HG02571 (cell line): ENCODE data around the gene PNP.

ENCODE experiments used
- ATAC-seq: cut with Tn5 transposase; IDR thresholded peaks from one replicate; pipeline ENCODE4 v1.9.1; 2021; ENCODE audit warnings: mild to moderate bottlenecking, moderate library complexity; ENCODE audit not compliant: unreplicated experiment

PNP gene

DNA sequence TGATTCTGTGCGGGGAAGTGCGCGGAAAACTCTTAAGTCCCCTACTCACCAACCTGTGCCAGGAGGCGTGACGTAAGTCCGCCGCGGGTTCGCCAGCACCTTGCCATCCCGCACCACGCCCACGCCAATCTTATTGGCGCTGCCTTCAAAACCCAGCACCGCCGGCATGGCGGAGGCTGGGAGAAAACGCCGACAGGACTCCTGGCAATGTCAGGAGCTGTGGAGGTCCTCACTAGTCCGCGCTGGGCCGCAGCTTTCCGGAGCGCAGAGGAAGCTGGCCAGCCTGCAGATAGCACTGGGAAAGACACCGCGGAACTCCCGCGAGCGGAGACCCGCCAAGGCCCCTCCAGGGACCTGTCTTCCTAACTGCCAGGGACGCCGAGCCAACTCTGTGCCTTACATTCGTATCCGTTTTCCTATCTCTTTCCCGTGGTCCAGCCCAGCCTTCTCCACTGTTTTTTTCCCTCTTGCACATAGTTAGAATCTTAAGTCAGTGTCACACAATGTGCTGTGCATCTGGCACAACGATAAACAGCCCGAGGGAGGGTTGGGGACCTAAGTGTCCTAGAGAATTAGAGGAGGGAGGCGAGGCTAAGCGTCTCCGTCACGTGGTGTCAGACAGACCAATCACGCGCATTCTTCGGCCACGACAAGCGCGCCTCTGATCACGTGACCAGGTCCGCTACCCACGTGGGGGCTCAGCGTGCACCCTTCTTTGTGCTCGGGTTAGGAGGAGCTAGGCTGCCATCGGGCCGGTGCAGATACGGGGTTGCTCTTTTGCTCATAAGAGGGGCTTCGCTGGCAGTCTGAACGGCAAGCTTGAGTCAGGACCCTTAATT is 14.5 kb upstream of the PNP start, which contains the start of the genes APEX1 and OSGEP:
TSS of gene APEX1 (plus strand) at position 711 of the 839 bp plus-strand sequence. CDS start 420 bp downstream, outside the sequence.
TSS of gene OSGEP (minus strand) at position 297 of the 839 bp plus-strand sequence. CDS start at position 168, 129 bp downstream.
- ATAC-seq = peak; percentile 87

DNA sequence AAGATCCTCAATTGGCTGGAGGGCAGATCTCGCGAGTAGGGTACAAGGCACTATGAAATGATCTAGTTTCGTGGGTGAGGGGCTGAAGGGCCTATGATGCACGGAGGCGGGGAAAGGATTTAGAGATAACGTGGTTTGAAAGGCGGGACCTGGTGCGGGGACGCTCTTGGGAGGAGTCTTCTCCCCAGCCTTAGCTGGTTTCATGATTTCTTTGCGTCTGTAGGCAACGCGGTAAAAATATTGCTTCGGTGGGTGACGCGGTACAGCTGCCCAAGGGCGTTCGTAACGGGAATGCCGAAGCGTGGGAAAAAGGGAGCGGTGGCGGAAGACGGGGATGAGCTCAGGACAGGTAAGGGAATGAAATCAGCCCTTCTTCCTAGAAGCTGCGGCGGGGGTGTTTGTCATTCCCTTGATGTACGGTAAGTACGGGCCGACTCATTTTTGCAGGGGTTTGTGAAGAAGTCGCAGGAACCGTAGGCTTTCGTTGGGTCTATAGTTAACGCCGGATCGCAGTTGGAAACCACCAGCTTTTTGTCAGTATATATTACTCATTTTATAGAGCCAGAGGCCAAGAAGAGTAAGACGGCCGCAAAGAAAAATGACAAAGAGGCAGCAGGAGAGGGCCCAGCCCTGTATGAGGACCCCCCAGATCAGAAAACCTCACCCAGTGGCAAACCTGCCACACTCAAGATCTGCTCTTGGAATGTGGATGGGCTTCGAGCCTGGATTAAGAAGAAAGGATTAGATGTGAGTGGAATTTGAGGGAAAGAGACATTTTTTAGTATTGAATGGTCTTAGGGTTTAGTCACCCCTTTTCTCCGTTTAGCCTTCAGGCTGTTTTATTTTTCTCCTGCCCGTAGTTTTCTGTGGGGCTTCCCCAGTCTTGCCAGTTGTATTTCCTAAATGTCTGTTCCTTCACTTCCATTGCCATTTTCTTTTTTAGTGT is 13.6 kb upstream of the PNP start:
- peak; percentile 47 for ATAC-seq

DNA sequence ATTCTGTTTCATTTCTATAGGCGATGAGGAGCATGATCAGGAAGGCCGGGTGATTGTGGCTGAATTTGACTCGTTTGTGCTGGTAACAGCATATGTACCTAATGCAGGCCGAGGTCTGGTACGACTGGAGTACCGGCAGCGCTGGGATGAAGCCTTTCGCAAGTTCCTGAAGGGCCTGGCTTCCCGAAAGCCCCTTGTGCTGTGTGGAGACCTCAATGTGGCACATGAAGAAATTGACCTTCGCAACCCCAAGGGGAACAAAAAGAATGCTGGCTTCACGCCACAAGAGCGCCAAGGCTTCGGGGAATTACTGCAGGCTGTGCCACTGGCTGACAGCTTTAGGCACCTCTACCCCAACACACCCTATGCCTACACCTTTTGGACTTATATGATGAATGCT is 12.2 kb upstream of the PNP start:
- no peak for ATAC-seq

DNA sequence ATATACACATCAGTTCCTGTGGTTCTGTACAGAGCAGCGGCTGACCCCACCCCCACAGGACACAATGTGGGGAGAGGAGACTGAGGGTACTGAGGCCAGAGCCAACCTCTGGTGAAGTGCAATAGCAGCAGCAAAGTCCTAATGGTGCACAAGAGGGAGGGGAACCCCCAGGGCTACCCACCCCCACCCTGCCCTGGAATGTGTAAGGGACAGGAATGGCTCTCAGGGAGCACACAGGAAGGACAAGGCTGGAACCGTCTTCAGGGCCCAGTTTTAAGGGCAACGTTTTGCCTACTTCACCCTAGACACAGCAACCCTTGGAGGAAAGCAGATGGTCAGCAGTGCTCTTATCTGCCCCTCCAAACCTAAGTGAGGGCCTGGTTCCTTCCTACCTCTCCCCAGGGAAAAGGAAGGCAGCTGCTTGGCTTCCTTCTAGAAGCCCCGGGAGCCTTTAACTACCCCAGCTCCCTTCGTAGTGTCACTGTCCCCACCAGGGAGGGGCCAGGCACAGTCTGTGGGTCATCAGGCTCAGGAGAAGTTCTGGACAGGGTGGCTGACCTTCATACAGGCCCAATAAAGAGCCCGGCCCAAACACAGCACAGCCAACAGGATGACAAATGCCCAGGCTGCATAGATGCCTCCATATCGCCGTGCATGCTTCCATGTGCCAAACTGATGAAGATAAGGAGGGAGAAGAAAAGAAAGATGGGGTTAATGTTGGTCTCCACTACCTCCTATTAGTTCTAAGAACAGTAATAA is 11.0 kb upstream of the PNP start:
- no peak for ATAC-seq

DNA sequence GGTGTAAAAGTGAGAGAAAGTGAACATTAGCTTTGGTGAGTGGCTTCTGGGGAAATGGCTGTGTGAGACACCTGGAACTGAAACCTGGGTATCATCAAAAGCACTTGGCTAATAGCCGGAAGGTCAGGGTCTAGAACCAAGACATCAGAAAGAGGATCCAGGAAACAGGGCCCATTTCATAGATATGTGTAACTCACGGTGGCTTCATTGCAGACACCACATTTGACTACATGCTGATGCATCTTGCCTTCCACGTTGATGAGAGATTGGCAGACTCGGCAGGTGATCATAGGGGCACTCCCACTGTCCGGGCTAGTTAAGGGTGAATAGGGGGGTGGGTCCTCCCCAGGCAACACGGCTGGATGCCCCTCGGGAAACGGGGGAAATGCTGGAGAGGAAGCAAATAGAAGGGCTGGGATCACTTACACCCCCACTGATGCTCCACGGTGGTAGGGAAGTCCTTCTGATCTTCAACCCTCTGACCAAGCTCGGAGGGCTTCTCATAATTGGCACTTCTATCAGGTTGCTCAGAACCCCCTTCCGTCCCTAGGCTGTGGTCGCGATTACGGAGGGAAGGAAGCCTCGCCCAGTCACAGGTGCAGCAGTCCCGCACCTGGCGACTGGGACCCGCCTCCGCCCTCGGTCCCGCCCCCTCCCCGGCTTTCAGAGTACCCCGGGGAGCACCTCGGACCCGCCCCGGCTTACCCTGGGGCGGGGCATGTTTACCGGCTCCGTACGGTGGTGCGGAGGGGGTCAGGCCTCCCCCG is 8.6 kb upstream of the PNP start:
- ATAC-seq = peak; percentile 6

DNA sequence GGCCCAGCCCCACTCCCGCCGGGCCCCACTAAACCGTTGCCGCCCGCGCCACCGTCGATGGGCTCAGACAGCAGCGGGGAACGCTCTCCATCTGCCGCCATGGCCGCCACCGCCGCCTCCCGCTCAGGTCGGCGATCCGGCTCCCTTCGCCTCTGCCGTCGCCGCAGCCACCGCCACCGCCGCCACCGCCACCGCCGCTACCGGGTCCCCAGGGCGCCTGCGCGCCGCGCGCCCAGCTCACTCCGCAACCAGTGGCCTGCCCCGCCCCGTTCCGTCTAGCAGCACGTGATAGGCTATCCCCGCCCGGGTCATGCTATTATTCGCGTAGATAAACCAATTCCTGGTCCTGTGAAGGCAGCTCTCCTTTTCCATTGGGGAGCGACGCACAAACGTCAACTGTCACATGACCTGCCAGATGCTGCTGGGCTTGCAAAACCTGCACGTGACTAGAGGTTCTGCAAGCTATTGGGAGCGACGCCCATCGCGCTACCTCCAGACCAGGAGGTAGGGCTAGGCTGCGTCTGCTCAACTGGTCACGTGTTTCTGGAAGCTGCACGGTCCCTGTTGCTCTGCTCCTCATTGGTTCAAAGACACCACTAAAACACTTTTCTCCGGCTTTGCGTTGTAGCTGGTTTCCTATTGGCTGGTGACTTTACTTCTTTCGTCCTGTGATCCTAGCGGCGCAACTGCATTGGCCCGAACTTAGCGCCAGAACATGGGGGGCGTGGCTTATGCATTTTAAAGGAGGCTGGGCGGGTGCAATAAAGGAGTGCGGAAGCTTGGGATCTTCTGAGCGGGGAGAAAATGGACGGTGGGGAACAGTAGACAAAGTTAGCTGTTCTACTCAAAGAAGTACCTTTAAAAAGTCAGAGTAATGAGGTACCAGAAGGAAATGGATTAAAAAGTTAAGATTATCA is 7.7 kb upstream of the PNP start, which contains the start of gene PIP4P1:
TSS of gene PIP4P1 (minus strand) at position 210 of the 917 bp plus-strand sequence. CDS start at position 101, 109 bp downstream.
- peak; percentile 92 for ATAC-seq

DNA sequence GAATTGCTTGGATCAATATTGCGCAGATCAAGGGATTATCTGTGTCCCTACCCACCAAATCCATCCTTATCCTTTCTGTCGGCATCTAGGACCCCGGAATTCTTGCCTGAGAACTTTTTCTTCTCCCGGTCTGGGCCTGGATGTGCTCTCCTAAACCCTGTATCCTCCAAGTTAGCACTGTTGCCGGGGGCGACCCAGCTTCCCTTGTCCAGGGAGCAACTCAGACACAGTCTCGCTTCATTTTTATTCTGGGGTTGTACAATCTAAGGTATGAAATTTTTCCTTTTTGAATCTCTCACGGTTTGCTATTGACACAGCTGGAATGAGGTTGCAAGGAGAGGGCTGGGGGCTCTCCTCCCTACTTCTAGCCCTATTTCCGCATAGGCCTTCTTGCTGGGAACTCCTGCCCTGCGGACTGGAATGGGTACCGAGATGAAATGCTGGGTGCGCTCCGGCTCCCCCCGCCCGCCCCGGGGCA is 403 bp upstream of the PNP start:
- ATAC-seq = peak; percentile 2

DNA sequence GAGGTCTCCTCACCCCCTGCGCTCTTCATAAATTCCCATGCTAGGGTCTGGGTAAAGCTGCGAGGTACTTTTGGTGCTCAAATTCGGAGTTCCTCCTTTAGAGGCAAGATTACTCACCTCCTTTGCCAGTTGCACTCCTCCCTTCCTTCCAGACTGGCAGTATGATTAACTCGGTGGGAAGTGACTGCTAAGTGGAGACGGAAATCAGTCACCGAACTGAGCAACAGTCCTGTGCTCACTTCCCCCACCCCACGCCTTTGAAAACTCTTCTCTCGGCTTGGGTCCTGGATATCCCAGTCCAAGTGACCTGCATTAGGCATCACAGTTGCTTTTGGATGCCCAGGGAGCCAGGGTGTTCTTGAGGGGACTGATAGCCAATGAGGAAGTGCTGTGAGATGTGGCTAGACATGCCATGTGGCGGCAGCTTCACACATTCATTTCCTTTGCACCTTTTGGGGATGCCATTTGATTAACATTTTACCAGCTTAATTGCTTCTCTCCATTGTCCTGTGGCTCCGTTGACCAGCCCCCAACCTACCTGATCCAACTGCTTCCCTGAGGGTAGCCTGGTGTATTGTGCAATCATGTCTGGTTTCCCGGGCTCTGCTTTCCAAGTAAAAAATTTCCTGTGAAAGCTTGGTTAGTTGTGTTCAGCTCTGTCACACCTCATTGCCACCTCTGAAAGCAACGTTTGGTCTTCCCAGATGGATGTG is 840 bp downstream of the PNP start:
- peak; percentile 33 for ATAC-seq

DNA sequence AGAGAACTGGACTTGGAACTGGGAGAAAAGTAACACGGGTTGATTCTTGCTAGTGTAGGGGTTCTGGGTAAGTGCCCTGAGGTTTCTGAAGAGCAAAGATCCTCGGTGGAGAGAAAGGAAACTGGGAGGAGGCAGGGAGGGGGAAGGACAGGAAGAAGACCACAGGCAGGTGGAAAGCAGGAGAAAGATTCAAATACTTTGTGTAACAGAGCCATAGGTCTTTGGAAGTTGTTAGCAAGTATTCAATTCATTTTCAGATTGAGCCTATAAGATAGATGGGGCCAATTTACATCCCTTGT is 1.3 kb downstream of the PNP start:
- no peak for ATAC-seq

GRCh38 chr14:20472536-20473169 is 3.4 kb downstream of the PNP start:
- no peak for ATAC-seq

- ATAC-seq = no peak
Observed at GRCh38 chr14:20476776-20477175, 7.6 kb downstream of the PNP start.

DNA sequence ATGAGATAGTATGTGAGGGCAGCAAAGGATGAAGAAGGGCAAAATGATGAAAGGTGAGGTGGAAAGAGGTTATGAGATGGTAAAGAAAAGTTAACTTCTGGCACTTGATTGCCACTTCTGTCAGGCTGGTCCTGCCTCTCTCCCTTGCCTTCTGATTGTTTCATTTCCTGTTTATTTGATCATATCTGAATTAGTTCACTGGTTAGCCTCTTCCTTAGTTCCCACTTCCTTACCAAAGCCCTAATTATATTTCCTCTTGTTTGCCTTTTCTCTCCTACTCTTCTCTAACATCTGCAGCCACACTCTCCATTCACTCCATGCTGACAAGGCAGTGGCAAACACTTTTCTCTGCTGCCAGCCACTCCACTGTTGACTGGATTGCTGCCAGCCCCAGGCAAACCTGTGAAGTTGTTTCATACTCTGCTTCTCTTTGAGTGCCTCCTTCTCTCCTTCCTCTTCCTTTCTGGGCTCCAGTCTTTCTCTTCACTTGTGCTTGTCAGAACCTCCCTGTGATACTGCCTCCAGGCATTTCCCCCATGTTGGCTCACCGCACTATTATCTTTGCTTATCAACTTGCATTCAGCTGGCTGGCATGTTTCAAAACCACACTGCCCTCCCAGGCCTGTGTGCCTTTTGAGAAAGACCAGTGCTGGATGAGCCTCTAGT is 8.1 kb downstream of the PNP start:
- no peak for ATAC-seq

DNA sequence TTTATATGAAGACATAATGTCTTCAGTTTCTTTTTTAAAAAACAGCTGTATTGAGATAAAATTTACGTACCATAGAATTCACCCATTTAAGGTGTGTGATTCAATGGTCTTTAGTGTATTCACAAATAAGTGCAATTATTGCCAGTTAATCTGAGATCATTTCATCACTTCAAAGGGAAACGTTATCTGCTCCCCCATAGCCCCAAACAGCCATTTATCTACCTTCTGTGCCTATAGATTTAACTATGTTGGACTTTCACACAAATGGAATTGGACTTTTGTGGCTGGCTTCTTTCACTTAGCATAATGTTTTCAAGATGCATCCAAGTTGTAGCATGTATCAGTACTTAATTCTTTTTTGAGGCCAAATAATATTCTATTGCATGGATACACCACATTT is 9.7 kb downstream of the PNP start:
- ATAC-seq = no peak

DNA sequence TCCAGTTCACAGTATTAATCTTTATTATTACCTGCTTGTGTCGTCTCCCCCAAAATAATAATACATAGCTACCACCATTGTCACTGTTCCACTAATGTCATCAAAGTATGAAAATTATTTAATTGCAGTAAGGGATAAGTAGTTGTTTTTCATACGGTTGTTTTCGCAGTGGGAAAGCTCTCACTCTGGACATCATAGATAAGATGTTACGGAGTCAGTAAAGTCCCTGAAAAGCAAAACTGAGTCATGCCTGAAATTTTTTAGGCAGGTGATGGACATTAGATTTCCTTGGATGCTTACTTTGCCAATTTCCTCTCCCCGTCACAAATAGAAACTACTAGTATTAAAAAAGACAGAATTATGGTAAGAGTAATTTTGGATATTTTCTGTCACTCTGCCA is 13.2 kb downstream of the PNP start:
- ATAC-seq = no peak

- no peak for ATAC-seq
Observed at GRCh38 chr14:20485900-20486299, 16.7 kb downstream of the PNP start.

GRCh38 chr14:20486684-20487395 is 17.6 kb downstream of the PNP start:
- no peak for ATAC-seq

- ATAC-seq = no peak
Observed at GRCh38 chr14:20487396-20487725, 18.2 kb downstream of the PNP start.
